Uterus (tissue), 2 donors: ENCODE measurements around the gene WDR47.

Experiments used
- POLR2A ChIP-seq, 2 donors: fragments of 450-650 bp; IDR thresholded peaks; one replicate each; pipeline ENCODE4 v1.6.1; 2016; ENCODE audit warnings: antibody characterized with exemption in 2 of 2, mild to moderate bottlenecking in 1 of 2, moderate library complexity in 1 of 2
- TF ChIP-seq, protein P1 (sequence below), 4 experiments: fragments of 200-600 bp in 2 of 4; fragments of 450-650 bp in 2 of 4; sonication (generic) in 2 of 4; IDR thresholded peaks; one replicate each; pipeline ENCODE4 v1.5.1; 2016 to 2019; ENCODE audit warnings: antibody characterized with exemption in 4 of 4, mild to moderate bottlenecking in 2 of 4, moderate library complexity in 1 of 4

DNA sequence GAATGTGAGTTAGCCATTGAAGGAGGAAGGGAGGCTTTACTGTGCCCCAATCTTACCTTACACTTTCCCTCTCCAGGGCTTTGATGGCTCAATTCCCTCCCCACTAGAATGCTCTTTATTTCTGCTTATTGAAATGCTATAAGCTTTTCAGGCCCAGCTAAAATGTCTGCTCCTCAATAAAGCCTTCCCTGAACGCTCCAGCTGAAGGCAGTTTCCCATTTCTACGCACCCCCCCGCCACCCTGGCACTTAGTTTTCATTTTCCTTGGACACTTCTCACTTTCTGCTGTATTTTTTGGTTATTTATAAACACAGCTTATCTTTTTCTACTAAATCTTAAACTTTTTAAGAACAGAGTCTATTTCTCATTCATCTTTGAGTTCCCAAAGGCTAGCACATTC lies 41.6 kb upstream of the WDR47 start:
- TF ChIP-seq POLR2A (IDR thresholded peaks at IDR 0.05): no peak
- TF ChIP-seq, protein P1, sequence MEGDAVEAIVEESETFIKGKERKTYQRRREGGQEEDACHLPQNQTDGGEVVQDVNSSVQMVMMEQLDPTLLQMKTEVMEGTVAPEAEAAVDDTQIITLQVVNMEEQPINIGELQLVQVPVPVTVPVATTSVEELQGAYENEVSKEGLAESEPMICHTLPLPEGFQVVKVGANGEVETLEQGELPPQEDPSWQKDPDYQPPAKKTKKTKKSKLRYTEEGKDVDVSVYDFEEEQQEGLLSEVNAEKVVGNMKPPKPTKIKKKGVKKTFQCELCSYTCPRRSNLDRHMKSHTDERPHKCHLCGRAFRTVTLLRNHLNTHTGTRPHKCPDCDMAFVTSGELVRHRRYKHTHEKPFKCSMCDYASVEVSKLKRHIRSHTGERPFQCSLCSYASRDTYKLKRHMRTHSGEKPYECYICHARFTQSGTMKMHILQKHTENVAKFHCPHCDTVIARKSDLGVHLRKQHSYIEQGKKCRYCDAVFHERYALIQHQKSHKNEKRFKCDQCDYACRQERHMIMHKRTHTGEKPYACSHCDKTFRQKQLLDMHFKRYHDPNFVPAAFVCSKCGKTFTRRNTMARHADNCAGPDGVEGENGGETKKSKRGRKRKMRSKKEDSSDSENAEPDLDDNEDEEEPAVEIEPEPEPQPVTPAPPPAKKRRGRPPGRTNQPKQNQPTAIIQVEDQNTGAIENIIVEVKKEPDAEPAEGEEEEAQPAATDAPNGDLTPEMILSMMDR (IDR thresholded peaks at IDR 0.05): no peak
